Esophagus muscularis mucosa (tissue), 4 donors: ENCODE results near the gene MCAM. TPM values are rescaled to one million over a fixed set of nuclear protein-coding genes. Genes with fewer than 3 reads are reported as not detected.
A peak's percentile ranks its signal among the peaks of the same experiment; 100 is the strongest.

Experiments used
- DNase-seq: peaks from one replicate; pipeline ENCODE4 v3.0.0-alpha.2; 2017; ENCODE audit errors: extremely low spot score
- H3K27ac ChIP-seq, 4 donors: fragments of 200-600 bp; sonication (generic); replicated peaks in 1 of 4; 1 replicate in 3 of 4; 2 replicates in 1 of 4; pipeline ENCODE4 v1.5.1; 2016 to 2019; ENCODE audit warnings: mild to moderate bottlenecking in 1 of 4
- H3K27me3 ChIP-seq, 4 donors: fragments of 200-600 bp; sonication (generic); one replicate each; pipeline versions ENCODE4 v1.5.1 to v1.6.0; 2016 to 2019
- H3K36me3 ChIP-seq, 4 donors: fragments of 200-600 bp; sonication (generic); one replicate each; pipeline ENCODE4 v1.5.1; 2016 to 2019
- H3K4me1 ChIP-seq, 4 donors: fragments of 200-600 bp; sonication (generic); one replicate each; pipeline ENCODE4 v1.5.1; 2016 to 2019
- H3K4me3 ChIP-seq, 4 donors: fragments of 200-600 bp; sonication (generic); 1 replicate in 2 of 4; 2 replicates in 2 of 4; pipeline ENCODE4 v1.5.1; 2016 to 2019; ENCODE audit warnings: mild to moderate bottlenecking in 4 of 4, moderate library complexity in 1 of 4
- H3K9me3 ChIP-seq, 4 donors: fragments of 200-600 bp; sonication (generic); 1 replicate in 3 of 4; 2 replicates in 1 of 4; pipeline ENCODE4 v1.5.1; 2016 to 2019
- CTCF ChIP-seq, 3 experiments: fragments of 200-600 bp in 2 of 3; fragments of 450-650 bp in 1 of 3; sonication (generic) in 2 of 3; IDR thresholded peaks; one replicate each; pipeline ENCODE4 v1.5.1; 2017 to 2019; ENCODE audit warnings: antibody characterized with exemption in 3 of 3, mild to moderate bottlenecking in 2 of 3, moderate library complexity in 1 of 3
- EP300 ChIP-seq: sonication (generic); formaldehyde crosslinking; IDR thresholded peaks from one replicate; pipeline ENCODE4 v1.6.1; 2017; ENCODE audit warnings: antibody characterized with exemption
- POLR2A ChIP-seq: fragments of 450-650 bp; IDR thresholded peaks from one replicate; pipeline ENCODE4 v1.6.1; 2017; ENCODE audit warnings: antibody characterized with exemption, moderate library complexity, mild to moderate bottlenecking, low read depth
- POLR2AphosphoS5 ChIP-seq, 2 donors: sonication (generic); formaldehyde crosslinking; IDR thresholded peaks; one replicate each; pipeline ENCODE4 v1.6.1; 2017; ENCODE audit warnings: antibody characterized with exemption in 2 of 2
- WGBS: methylation state at CpG from one replicate; pipeline ENCODE4 v1.1.5; 2018; 5-methylcytosine and 5-hydroxymethylcytosine counted together
- intact Hi-C: fragments of 100-400 bp; cut with DNase I; formaldehyde crosslinking; loops from one replicate; pipeline ENCODE4 v1.15.1; 2023
- total RNA-seq, 4 donors: library from RNA; depleted of rRNA; stranded (reverse); fragments of >200 nt; gene quantifications; one replicate each; pipeline versions ENCODE4 v1.1.0 to v1.2.1, GENCODE V29; 2016

Gene MCAM
- total RNA-seq, 4 donors from 2014 or later: 607 to 1,312 (median 805) TPM

DNA sequence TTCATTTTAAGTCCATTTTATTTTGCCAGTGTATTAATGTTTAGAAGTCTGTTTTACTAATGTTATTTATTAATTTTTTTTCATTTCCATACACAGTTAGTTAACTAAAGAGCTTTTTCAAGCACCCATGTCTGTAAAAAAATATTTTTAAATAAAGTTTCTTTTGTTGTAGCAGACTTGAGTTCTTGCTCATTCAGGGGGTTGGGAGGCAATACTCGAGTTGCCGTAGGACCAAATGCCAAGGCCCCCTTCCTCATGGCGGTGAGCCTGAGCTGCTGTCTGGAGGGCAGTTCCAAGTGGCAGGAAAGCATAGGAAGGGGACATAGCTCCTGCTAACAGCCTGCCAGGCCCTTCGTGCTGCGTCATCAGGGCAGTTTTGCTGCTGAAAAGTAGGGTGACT, 9.0 kb downstream of the MCAM start:
- TF ChIP-seq CTCF (IDR thresholded peaks at IDR 0.05): no peak
- TF ChIP-seq POLR2AphosphoS5 (IDR thresholded peaks at IDR 0.05): peak in 1 of 2 donors; percentile 13
- Histone ChIP-seq H3K27ac (peak overlapping the region; percentile 98 to 99 (median 98)), H3K36me3 (peaks cover 38 to 79% (median 73%) of the 10 kb centered on the region in 4 donors), H3K4me1 (peaks cover 5 to 78% (median 65%) of the 10 kb centered on the region in 4 donors), H3K9me3 (no peaks in the 10 kb centered on the region), H3K27me3 (no peaks in the 10 kb centered on the region), H3K4me3 (no peak overlapping the region)
- intact Hi-C loops: no loop called here
- WGBS: 66% methylated on average over 5 of the region's 5 CpGs
- DNase-seq: no peak

DNA sequence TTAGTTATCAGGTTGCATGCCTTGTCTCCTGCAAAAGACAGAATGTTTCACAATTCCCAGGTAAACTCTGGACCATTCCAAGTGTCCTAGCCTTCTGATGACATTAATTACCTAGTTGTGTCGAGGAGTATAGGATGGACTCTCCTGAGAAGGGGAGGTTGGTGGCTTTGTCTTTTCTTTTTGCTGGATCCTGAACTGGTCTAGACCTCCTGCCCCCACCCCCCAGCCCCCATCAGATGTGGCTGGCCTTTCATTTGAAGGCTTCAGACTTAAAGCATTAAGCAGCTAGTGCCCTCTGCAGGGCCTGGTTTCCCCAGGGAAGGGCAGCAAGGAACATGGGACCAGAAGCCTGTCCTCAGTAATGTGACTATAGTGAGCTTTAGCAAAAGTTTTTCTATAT, 9.7 kb downstream of the MCAM start:
- DNase-seq: no peak
- H3K27me3 ChIP-seq: no peaks in the 10 kb centered on the region
- intact Hi-C loops: no loop called here
- peaks cover 5 to 75% (median 62%) of the 10 kb centered on the region in 4 donors for H3K4me1 ChIP-seq
- TF ChIP-seq POLR2AphosphoS5 (IDR thresholded peaks at IDR 0.05): no peak
- TF ChIP-seq CTCF (IDR thresholded peaks at IDR 0.05): peak; percentile 38 to 42 (median 41)
- no peak for TF ChIP-seq EP300
- WGBS: 18% methylated on average over 1 of the region's 1 CpG
- H3K27ac ChIP-seq: peak overlapping the region; percentile 98 to 99 (median 98)
- H3K36me3 ChIP-seq: peaks cover 31 to 78% (median 69%) of the 10 kb centered on the region in 4 donors
- H3K4me3 ChIP-seq: no peak overlapping the region
- H3K9me3 ChIP-seq: no peaks in the 10 kb centered on the region

- Histone ChIP-seq H3K27ac (peak overlapping the region; percentile 98 to 99 (median 98)), H3K36me3 (peaks cover 23 to 78% (median 65%) of the 10 kb centered on the region in 4 donors), H3K4me3 (no peak overlapping the region), H3K4me1 (peaks cover 5 to 74% (median 62%) of the 10 kb centered on the region in 4 donors), H3K9me3 (no peaks in the 10 kb centered on the region), H3K27me3 (no peaks in the 10 kb centered on the region)
- intact Hi-C loops: no loop called here
- TF ChIP-seq POLR2AphosphoS5 (IDR thresholded peaks at IDR 0.05) (peak; percentile 72 to 76), CTCF (IDR thresholded peaks at IDR 0.05) (no peak)
- no peak for DNase-seq
- WGBS: 39% methylated on average over 4 of the region's 5 CpGs
Measured at GRCh38 chr11:119306373-119306890, 10.5 kb downstream of the MCAM start.

DNA sequence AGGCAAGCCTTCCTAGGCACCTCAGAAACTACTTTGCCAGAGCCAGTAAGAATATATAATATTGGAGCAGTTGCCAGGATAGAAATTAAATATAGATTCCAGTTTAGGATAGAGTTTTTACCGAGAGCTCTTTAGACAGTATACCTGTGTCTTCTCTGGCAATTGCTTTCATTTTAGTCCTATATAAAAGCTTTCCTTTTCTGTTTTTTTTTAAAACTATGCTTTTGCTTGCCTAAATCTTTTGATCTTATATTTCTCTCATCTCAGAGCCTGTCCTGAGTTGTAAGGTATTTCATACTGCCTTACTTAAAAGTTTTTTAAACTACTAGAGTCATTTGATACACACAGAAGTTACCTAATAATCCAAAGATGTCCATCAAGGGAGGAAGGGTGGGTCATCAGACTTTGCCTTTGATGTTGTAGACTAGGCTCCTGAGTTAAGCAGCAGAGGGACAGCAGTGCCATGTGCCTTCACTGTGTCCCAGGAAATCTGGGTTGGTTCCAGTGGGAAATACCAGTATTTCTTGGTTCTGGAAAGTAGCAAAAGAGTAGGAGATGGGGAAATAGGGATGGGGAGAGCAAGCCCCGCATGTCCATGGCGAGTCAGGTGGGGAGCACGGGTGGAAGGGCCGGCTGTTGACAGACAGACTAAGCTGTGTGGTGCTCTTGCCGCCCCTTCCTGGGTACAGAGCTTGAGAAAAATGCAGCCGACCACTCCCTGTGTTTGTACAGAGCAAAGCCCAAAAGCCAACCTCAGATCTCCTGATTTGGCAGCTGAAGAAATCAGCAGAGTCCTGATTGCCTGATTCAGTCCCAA, 11.2 kb downstream of the MCAM start:
- H3K36me3 ChIP-seq: peaks cover 16 to 78% (median 58%) of the 10 kb centered on the region in 4 donors
- 77% methylated on average over 7 of the region's 7 CpGs for WGBS
- intact Hi-C loops: no loop called here
- H3K9me3 ChIP-seq: no peaks in the 10 kb centered on the region
- DNase-seq: no peak
- H3K4me1 ChIP-seq: peaks cover 5 to 75% (median 65%) of the 10 kb centered on the region in 4 donors
- no peaks in the 10 kb centered on the region for H3K27me3 ChIP-seq
- peak overlapping the region; percentile 98 to 99 (median 98) for H3K27ac ChIP-seq
- no peak for TF ChIP-seq POLR2AphosphoS5 (IDR thresholded peaks at IDR 0.05)
- TF ChIP-seq POLR2A: no peak
- no peak for TF ChIP-seq CTCF (IDR thresholded peaks at IDR 0.05)
- no peak for TF ChIP-seq EP300
- H3K4me3 ChIP-seq: no peak overlapping the region
